Liver (tissue), 9 donors: ENCODE data around the gene ZCCHC17. TPM values are rescaled to one million over a fixed set of nuclear protein-coding genes. Genes with fewer than 3 reads are reported as not detected.

ENCODE experiments used
- DNase-seq: peaks from one replicate; pipeline ENCODE4 v3.0.0-alpha.2; 2017; ENCODE audit warnings: low spot score
- H3K27ac ChIP-seq, 2 donors: one replicate each; pipeline ENCODE4 v1.7.0; 2013; ENCODE audit warnings: inconsistent platforms in 2 of 2, low read length in 2 of 2, control low read depth in 1 of 2, low read depth in 1 of 2, mild to moderate bottlenecking in 1 of 2
- H3K27me3 ChIP-seq, 4 donors: one replicate each; pipeline versions ENCODE4 v1.6.1 to v1.7.0; 2013; ENCODE audit warnings: low read length in 3 of 4, inconsistent platforms in 1 of 4, mild to moderate bottlenecking in 1 of 4, moderate library complexity in 1 of 4; ENCODE audit not compliant: control insufficient read depth in 4 of 4, insufficient read depth in 4 of 4
- H3K36me3 ChIP-seq, 4 donors: one replicate each; pipeline versions ENCODE4 v1.6.1 to v1.7.0; 2013; ENCODE audit warnings: low read length in 3 of 4, mild to moderate bottlenecking in 3 of 4, low read depth in 1 of 4, moderate library complexity in 1 of 4; ENCODE audit not compliant: control insufficient read depth in 4 of 4, insufficient read depth in 3 of 4
- H3K4me1 ChIP-seq, 4 donors: one replicate each; pipeline versions ENCODE4 v1.6.1 to v1.7.0; 2013; ENCODE audit warnings: low read length in 3 of 4, mild to moderate bottlenecking in 3 of 4, moderate library complexity in 1 of 4; ENCODE audit not compliant: control insufficient read depth in 4 of 4, insufficient read depth in 4 of 4
- H3K4me3 ChIP-seq, 3 donors: one replicate each; pipeline versions ENCODE4 v1.6.1 to v1.7.0; 2013; ENCODE audit warnings: low read length in 3 of 3, control low read depth in 1 of 3, low read depth in 1 of 3, mild to moderate bottlenecking in 1 of 3
- H3K9ac ChIP-seq, 2 donors: one replicate each; pipeline ENCODE4 v1.7.0; 2013; ENCODE audit warnings: low read length in 2 of 2, mild to moderate bottlenecking in 2 of 2, moderate library complexity in 2 of 2, control low read depth in 1 of 2, low read depth in 1 of 2
- H3K9me3 ChIP-seq, 4 donors: one replicate each; pipeline versions ENCODE4 v1.6.1 to v1.7.0; 2013; ENCODE audit warnings: low read length in 3 of 4; ENCODE audit not compliant: control insufficient read depth in 4 of 4
- CTCF ChIP-seq: fragments of 150-350 bp; IDR thresholded peaks from 2 replicates; pipeline ENCODE4 v1.5.1; 2017; ENCODE audit warnings: improper control_type of control experiment, low read depth, low read length; ENCODE audit not compliant: missing input control
- FOXA1 ChIP-seq: IDR thresholded peaks from 2 replicates; pipeline ENCODE4 v1.6.1; 2016; ENCODE audit warnings: antibody characterized with exemption
- FOXA2 ChIP-seq: IDR thresholded peaks from 2 replicates; pipeline ENCODE4 v1.6.1; 2016; ENCODE audit warnings: antibody characterized with exemption
- GABPA ChIP-seq, 2 donors: IDR thresholded peaks in 1 of 2; conservative IDR thresholded peaks in 1 of 2; 2 replicates each; pipeline ENCODE4 v1.6.1; 2016; ENCODE audit warnings: antibody characterized with exemption in 2 of 2, mild to moderate bottlenecking in 1 of 2, moderate library complexity in 1 of 2
- HNF4A ChIP-seq, 2 donors: conservative IDR thresholded peaks; 2 replicates each; pipeline ENCODE4 v1.6.1; 2016; ENCODE audit warnings: antibody characterized with exemption in 2 of 2, mild to moderate bottlenecking in 2 of 2
- HNF4G ChIP-seq: IDR thresholded peaks from 2 replicates; pipeline ENCODE4 v1.6.1; 2016; ENCODE audit warnings: antibody characterized with exemption
- JUND ChIP-seq, 2 donors: IDR thresholded peaks; 2 replicates each; pipeline ENCODE4 v1.6.1; 2016; ENCODE audit warnings: antibody characterized with exemption in 2 of 2
- NR2F2 ChIP-seq: IDR thresholded peaks from 2 replicates; pipeline ENCODE4 v1.6.1; 2016; ENCODE audit warnings: antibody characterized with exemption
- RAD21 ChIP-seq, 2 donors: IDR thresholded peaks; 2 replicates each; pipeline ENCODE4 v1.6.1; 2016; ENCODE audit warnings: antibody characterized with exemption in 2 of 2, mild to moderate bottlenecking in 2 of 2
- RXRA ChIP-seq, 2 donors: IDR thresholded peaks; 2 replicates each; pipeline ENCODE4 v1.6.1; 2017 to 2018; ENCODE audit warnings: antibody characterized with exemption in 2 of 2, mild to moderate bottlenecking in 1 of 2
- SP1 ChIP-seq: IDR thresholded peaks from 2 replicates; pipeline ENCODE4 v1.6.1; 2018; ENCODE audit warnings: antibody characterized with exemption, mild to moderate bottlenecking
- TAF1 ChIP-seq: conservative IDR thresholded peaks from 2 replicates; pipeline ENCODE4 v1.6.1; 2016; ENCODE audit warnings: antibody characterized with exemption, mild to moderate bottlenecking
- YY1 ChIP-seq: IDR thresholded peaks from 2 replicates; pipeline ENCODE4 v1.6.1; 2016; ENCODE audit warnings: antibody characterized with exemption, mild to moderate bottlenecking
- ZBTB33 ChIP-seq: IDR thresholded peaks from 2 replicates; pipeline ENCODE4 v1.6.1; 2016; ENCODE audit warnings: antibody characterized with exemption
- WGBS: extraction: QIAGEN DNeasy Blood & Tissue Kit; methylation state at CpG from one replicate; pipeline ENCODE4 v1.1.7; 2013; 5-methylcytosine and 5-hydroxymethylcytosine counted together
- polyA plus RNA-seq, 2 donors: library from polyadenylated mRNA; stranded (reverse) in 1 of 2; unstranded in 1 of 2; fragments of 200-250 nt in 1 of 2; fragments of >200 nt in 1 of 2; fragmentation: Nextera tagmentation in 1 of 2; extraction: Ambion mirVana in 1 of 2; gene quantifications; one replicate each; pipeline versions ENCODE4 v1.2.1 to v1.2.3, GENCODE V29; 2013 to 2015
- total RNA-seq, 2 donors: library from RNA; depleted of rRNA; stranded (reverse); fragments of >200 nt; gene quantifications; one replicate each; pipeline ENCODE4 v1.2.3, GENCODE V29; 2014
- TF ChIP-seq, protein P1 (sequence below): IDR thresholded peaks from 2 replicates; pipeline ENCODE4 v1.6.1; 2016; ENCODE audit warnings: antibody characterized with exemption, mild to moderate bottlenecking
- TF ChIP-seq, protein P2 (sequence below): IDR thresholded peaks from 2 replicates; pipeline ENCODE4 v1.6.1; 2016; ENCODE audit warnings: antibody characterized with exemption
- TF ChIP-seq, protein P3 (sequence below): IDR thresholded peaks from 2 replicates; pipeline ENCODE4 v1.6.1; 2016; ENCODE audit warnings: antibody characterized with exemption
- donor health status: healthy.
- donor health status: healthy.
- donor health status: healthy.
- donor health status: healthy.
- donor health status: healthy.

Gene ZCCHC17
- total and polyA plus RNA-seq, 4 donors: 7.4 to 15.1 (median 9.2) TPM

- TF ChIP-seq, protein P1, sequence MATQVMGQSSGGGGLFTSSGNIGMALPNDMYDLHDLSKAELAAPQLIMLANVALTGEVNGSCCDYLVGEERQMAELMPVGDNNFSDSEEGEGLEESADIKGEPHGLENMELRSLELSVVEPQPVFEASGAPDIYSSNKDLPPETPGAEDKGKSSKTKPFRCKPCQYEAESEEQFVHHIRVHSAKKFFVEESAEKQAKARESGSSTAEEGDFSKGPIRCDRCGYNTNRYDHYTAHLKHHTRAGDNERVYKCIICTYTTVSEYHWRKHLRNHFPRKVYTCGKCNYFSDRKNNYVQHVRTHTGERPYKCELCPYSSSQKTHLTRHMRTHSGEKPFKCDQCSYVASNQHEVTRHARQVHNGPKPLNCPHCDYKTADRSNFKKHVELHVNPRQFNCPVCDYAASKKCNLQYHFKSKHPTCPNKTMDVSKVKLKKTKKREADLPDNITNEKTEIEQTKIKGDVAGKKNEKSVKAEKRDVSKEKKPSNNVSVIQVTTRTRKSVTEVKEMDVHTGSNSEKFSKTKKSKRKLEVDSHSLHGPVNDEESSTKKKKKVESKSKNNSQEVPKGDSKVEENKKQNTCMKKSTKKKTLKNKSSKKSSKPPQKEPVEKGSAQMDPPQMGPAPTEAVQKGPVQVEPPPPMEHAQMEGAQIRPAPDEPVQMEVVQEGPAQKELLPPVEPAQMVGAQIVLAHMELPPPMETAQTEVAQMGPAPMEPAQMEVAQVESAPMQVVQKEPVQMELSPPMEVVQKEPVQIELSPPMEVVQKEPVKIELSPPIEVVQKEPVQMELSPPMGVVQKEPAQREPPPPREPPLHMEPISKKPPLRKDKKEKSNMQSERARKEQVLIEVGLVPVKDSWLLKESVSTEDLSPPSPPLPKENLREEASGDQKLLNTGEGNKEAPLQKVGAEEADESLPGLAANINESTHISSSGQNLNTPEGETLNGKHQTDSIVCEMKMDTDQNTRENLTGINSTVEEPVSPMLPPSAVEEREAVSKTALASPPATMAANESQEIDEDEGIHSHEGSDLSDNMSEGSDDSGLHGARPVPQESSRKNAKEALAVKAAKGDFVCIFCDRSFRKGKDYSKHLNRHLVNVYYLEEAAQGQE: no peak
Observed at GRCh38 chr1:31318146-31318545, 21.3 kb downstream of the ZCCHC17 start (continued).

DNA sequence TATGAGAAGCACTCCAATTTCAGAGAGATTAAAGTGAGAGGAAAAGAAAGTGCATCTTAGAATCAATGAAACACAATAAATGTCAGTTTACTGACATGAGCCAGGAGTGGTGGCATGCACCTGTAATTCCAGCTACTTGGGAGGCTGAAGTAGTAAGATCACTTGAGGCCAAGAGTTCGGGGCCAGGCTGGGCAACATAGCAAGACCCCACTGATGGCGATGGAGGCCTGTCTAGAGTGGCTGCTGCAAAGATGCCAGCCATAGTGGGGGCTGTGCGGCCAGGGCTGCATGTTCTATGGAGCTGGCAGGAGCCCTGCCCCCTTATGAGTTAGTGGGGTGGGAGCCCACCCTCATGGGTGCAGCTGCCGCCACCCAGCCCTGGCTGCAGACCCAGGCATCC is 27.3 kb downstream of the ZCCHC17 start:
- WGBS: 98% methylated on average over 4 of the region's 4 CpGs
- Histone ChIP-seq H3K4me3 (no peak overlapping the region), H3K36me3 (peaks cover 0 to 13% (median 3%) of the 10 kb centered on the region in 4 donors), H3K9me3 (no peaks in the 10 kb centered on the region), H3K9ac (no peak overlapping the region), H3K27ac (no peak overlapping the region), H3K4me1 (no peaks in the 10 kb centered on the region), H3K27me3 (no peaks in the 10 kb centered on the region)
- no peak for DNase-seq
- TF ChIP-seq RAD21 (IDR thresholded peaks at IDR 0.05) (no peak), GABPA (IDR thresholded peaks at IDR 0.05 in 1 of 2, conservative IDR thresholded peaks at IDR 0.05 in 1 of 2) (no peak), CTCF (no peak), TAF1 (no peak), RXRA (IDR thresholded peaks at IDR 0.05) (no peak), NR2F2 (no peak)
- TF ChIP-seq, protein P2, sequence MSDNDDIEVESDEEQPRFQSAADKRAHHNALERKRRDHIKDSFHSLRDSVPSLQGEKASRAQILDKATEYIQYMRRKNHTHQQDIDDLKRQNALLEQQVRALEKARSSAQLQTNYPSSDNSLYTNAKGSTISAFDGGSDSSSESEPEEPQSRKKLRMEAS: no peak

- H3K9ac ChIP-seq: no peak overlapping the region
- no peaks in the 10 kb centered on the region for H3K9me3 ChIP-seq
- H3K36me3 ChIP-seq: peaks cover 0 to 11% (median 3%) of the 10 kb centered on the region in 4 donors
- TF ChIP-seq JUND (IDR thresholded peaks at IDR 0.05) (no peak), HNF4G (no peak), FOXA1 (no peak), YY1 (no peak), CTCF (no peak), TAF1 (no peak), SP1 (no peak), RAD21 (IDR thresholded peaks at IDR 0.05) (no peak), HNF4A (conservative IDR thresholded peaks at IDR 0.05) (no peak), ZBTB33 (no peak), NR2F2 (no peak), FOXA2 (no peak)
- TF ChIP-seq, protein P2: no peak
- TF ChIP-seq, protein P3, sequence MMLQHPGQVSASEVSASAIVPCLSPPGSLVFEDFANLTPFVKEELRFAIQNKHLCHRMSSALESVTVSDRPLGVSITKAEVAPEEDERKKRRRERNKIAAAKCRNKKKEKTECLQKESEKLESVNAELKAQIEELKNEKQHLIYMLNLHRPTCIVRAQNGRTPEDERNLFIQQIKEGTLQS: no peak
- DNase-seq: no peak
- no peaks in the 10 kb centered on the region for H3K27me3 ChIP-seq
- H3K27ac ChIP-seq: no peak overlapping the region
- H3K4me1 ChIP-seq: no peaks in the 10 kb centered on the region
- H3K4me3 ChIP-seq: no peak overlapping the region
- WGBS: 94% methylated on average over 3 of the region's 3 CpGs
Observed at GRCh38 chr1:31324992-31325391, 28.2 kb downstream of the ZCCHC17 start.
